HG03025 (cell line): ENCODE results near the gene CALD1.
A peak's percentile ranks its signal among the peaks of the same experiment; 100 is the strongest.

ENCODE experiments used
- ATAC-seq: cut with Tn5 transposase; IDR thresholded peaks from one replicate; pipeline ENCODE4 v1.9.1; 2021; ENCODE audit warnings: mild to moderate bottlenecking, moderate library complexity; ENCODE audit not compliant: unreplicated experiment, low FRiP score

CALD1 gene

DNA sequence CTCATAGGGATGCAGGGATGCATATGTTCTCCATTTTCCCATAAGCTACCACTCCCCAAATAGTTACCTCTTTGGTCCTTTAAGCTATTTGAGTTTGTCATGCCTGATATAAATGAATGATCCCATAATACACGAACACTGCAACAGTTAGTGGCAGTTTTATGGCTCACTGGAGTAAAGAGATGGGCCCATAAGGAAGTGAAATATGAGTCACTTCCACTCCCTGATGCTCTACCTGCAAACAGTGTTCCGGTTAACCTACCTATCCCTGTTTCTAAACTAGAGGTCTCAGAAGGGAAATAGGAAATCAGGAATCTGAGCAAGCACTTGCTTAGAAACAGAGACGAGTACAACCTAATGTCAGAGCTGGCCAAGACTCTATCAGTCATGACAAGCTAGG is 71.7 kb downstream of the CALD1 start:
- ATAC-seq = no peak

DNA sequence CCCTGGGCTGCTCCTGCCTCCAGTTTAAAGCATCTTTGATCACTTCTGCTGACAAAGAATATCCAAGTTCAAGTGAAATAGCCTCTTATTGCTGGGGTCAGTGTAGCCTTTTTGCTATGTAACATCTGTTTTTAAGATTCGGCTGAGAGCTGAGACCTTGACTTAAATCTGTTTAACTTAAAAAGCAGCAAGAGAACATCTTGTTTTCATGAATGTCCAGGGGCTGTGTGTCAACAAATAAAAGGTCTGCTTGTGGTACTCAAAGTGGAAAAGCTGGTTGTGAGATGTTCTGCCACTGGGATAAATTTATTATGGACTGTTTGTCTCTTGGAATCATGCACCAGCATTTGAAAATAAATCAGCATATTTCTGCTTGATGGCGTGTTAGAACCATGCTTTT is 73.2 kb downstream of the CALD1 start:
- ATAC-seq = no peak

GRCh38 chr7:134854816-134855215 is 75.4 kb downstream of the CALD1 start:
- ATAC-seq = no peak

GRCh38 chr7:134855442-134855841 is 76.0 kb downstream of the CALD1 start:
- ATAC-seq = no peak

DNA sequence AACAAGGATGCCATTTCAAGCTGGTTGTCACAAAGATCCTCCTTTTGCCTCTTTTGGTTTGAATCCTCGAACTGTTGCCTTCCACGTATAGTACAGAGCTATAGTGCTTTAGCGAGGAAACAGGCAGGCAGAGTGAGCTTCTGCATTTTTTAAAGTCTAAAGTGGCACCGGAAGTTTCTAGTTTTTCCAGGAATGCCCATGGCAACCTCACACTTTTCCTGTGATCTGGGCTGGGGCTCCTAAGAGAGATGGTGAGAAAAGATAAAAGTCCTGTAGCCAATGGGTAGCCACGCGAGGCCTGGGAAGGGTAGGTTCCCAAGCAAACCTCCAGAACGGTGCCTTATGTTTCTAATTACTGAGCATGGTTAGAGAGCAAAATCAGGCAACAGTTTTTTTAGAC is 76.7 kb downstream of the CALD1 start:
- no peak for ATAC-seq

GRCh38 chr7:134856691-134857090 is 77.3 kb downstream of the CALD1 start:
- no peak for ATAC-seq

GRCh38 chr7:134857958-134858357 is 78.5 kb downstream of the CALD1 start:
- ATAC-seq = no peak

DNA sequence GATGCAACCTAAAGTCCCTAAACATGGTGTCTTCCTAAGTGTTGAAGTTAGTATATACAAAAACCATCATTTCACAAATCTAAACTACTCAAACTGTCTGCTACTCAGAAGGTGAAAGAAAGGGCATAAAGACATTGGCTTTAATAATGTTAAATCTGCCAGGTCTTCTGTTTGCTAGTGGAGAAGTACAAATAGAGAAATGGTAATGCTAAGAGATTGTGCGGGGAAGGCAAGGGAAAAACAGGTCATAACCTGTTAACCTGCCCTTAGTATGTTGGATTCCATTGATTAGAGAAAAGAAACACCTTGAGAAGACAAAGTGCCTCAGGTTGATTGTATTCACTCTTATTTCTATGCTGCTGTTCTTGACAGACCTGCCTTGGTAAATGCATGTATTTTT is 80.3 kb downstream of the CALD1 start:
- no peak for ATAC-seq

DNA sequence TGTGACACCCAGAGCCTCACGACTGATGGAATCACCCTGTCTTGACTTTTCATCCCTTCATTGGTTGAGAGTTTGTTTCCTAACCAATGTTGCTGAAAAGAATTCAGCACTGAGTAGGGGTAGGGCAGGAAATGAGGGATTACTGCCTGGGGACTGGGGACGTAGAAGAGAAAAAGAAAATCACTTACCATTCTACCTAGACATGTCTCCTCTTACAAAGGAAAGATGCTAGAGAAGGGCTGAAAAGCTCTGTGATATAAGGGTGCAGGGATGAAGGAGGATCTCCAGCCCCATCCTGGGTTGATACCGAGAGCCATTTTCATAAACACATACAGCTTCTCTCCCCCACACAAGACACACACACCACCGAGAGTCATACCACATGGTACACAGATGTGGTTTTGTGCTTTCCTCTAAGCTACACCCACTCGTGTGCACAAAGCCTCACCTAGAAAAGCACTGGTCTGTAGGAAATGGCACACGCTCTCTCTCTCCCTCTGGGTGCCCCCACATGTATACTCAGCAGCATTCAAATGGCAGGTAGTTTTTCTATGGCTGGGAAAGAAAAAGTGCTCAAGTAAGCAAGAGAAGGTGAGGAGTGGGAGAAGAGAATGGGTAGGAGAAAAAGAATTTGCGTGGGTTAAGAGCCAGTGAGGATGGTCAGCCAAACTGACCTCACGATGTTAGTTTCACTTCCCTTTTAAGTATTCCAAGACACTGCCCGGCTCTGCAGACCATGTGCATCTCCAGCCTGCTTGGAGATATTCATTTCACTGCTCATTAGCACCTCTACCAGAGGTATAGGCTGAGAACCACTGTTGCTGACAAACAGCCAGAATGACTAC is 85.8 kb downstream of the CALD1 start:
- peak; percentile 74 for ATAC-seq

GRCh38 chr7:134866617-134867016 is 87.2 kb downstream of the CALD1 start:
- no peak for ATAC-seq

DNA sequence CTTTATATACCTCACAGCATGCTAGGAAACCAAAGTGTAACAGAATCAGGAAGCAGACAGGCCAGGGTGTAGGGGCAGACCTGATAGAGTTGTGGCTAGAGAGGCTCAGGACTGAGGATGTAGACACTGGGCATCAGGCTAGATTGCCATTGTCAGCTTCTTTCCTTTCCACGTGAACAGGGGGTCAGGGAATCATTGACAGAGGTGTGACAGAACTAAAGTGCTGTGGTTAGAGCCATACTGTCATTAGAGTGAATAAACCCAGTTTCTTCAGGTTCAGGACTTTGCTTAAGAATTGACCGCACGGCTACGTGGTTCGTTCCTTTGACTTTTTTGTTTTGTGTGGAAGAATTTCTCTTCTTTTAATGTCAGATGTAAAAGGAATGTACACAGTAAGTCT is 90.7 kb downstream of the CALD1 start:
- no peak for ATAC-seq

- no peak for ATAC-seq
Observed at GRCh38 chr7:134870781-134871180, 91.3 kb downstream of the CALD1 start.

DNA sequence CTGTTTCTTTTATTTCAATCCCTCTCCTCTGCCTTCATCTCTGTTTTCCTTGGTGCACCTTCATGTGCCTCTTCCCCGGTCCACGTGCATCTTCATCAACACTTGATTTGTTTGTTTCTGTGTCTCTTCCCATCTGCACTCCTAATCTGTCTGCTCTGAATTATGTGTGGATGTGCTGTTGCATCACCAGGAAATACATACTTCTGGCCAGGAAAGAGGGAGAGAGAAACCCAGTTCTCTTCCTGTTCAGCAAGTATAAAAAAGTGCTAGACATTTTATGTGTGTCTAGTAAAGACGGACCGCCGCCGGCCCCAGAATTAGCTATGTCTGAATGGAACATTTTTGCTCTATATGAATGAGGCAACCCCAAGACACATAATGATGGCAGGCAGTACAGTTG is 93.8 kb downstream of the CALD1 start:
- no peak for ATAC-seq

- no peak for ATAC-seq
Observed at GRCh38 chr7:134874407-134874806, 95.0 kb downstream of the CALD1 start.

DNA sequence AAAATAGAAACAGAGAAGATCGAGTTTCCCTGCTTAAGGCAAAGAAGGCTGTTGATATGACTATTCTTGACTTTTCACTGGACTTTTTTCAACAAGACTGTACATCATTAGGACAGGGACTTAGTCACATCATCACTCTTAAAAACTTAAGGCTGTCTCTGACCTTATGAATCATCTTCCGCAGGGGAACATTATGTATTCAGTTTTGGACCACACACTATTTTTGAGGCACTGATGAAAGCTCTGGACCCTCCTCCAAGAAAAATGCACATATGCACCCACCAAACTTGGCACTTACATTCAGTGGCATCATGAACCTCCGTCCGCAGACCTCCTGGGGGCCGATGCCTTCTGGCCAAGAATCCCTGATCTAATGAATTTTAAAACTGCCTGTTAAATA is 96.4 kb downstream of the CALD1 start:
- no peak for ATAC-seq

GRCh38 chr7:134878746-134879357 is 99.4 kb downstream of the CALD1 start:
- no peak for ATAC-seq

GRCh38 chr7:134879815-134880475 is 100.5 kb downstream of the CALD1 start:
- ATAC-seq = no peak

DNA sequence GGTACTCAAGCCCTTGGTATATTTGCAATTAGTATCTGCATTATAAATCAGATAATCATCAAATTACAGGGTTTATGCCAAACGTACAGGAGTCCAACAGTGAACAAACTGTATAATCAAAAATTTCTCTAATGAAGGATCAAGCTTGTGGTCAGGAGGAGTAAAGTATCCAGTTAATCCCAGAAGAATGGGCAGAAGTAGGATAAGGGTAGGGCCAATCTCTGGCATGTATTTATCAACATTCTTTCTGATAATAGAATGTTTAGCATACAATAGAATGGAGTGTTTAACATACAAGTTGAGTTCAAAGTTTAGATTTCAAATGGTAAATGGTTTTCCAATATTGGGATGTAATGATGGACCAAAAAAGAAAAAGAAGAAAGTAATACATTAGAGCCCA is 103.0 kb downstream of the CALD1 start:
- ATAC-seq = no peak

DNA sequence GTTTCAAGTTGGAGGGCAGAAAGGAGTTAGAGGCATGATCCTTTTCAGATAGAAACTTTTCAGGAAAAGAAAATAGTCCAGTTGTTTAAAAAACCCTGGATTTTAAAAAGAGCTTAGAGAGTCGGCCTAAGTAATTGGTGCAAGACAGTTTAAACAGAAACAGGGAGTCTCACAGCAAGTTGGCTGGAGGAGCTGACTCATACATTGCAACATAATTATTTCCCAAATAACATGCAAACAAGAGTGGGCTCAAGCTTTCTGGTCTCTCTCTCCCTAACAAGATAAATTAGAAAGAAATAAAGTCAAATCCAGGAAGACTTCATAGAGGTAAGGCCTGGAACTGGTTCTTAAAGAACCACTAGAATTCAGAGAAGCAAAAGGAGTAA is 106.5 kb downstream of the CALD1 start:
- ATAC-seq = no peak

- ATAC-seq = no peak
Observed at GRCh38 chr7:134886353-134887057, 107.1 kb downstream of the CALD1 start.

DNA sequence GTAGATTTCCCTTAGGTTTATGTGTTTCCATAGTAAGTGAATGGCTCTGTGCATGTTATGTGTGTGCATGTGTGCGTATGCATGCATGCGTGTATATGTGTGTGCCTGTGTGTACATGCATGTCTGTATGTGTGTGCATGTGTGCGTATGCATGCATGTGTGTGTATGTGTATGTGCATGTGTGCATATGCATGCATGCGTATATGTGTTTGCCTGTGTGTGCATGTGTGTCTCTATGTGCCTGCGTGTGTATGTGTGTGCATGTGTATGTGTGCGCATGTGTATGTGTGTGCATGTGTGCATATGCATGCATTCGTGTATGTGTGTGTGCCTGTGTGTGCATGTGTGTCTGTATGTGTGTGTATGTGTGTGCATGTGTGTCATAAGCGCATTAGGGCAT is 108.1 kb downstream of the CALD1 start:
- no peak for ATAC-seq
